ENCODE results near the gene COBL.

DNA sequence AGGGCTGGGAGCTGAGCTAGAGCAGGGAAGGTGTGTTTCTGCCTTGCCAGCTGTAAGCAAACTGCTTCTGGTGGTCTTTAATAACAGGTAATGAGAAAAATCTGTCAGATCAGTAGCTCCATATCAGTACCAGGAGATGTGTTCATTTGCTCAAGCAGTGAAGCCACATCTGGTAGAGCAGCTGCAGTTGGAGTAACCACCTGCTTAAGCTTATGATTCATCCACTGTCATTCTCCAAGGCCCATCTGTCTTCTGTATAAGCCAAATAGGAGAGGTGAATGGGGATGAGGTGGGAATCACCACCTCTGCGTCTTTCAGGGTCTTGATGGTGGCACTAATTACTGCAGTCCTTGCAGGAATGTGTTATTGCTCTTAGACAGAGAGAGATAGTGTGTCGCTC, 18.4 kb upstream of the COBL start:
- TF ChIP-seq, protein P1, sequence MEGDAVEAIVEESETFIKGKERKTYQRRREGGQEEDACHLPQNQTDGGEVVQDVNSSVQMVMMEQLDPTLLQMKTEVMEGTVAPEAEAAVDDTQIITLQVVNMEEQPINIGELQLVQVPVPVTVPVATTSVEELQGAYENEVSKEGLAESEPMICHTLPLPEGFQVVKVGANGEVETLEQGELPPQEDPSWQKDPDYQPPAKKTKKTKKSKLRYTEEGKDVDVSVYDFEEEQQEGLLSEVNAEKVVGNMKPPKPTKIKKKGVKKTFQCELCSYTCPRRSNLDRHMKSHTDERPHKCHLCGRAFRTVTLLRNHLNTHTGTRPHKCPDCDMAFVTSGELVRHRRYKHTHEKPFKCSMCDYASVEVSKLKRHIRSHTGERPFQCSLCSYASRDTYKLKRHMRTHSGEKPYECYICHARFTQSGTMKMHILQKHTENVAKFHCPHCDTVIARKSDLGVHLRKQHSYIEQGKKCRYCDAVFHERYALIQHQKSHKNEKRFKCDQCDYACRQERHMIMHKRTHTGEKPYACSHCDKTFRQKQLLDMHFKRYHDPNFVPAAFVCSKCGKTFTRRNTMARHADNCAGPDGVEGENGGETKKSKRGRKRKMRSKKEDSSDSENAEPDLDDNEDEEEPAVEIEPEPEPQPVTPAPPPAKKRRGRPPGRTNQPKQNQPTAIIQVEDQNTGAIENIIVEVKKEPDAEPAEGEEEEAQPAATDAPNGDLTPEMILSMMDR (IDR thresholded peaks at IDR 0.05; ENCODE audit: extremely low read depth in 1 of 2, insufficient read depth in 1 of 2, low read depth in 1 of 2, low read length in 2 of 2): no peak
- TF ChIP-seq POLR2A (IDR thresholded peaks at IDR 0.05; ENCODE audit: low read depth, low read length) (no peak), EZH2 (IDR thresholded peaks at IDR 0.05; ENCODE audit: borderline replicate concordance, low read depth, low read length, severe bottlenecking) (no peak), GATA2 (IDR thresholded peaks at IDR 0.05; ENCODE audit: insufficient read depth, insufficient read length, low read depth, low read length) (no peak), POLR2AphosphoS5 (IDR thresholded peaks at IDR 0.05; ENCODE audit: insufficient read depth, low read depth, low read length) (no peak), MYC (IDR thresholded peaks at IDR 0.05; ENCODE audit: low read depth, low read length) (no peak)
- TF ChIP-seq, protein P2, sequence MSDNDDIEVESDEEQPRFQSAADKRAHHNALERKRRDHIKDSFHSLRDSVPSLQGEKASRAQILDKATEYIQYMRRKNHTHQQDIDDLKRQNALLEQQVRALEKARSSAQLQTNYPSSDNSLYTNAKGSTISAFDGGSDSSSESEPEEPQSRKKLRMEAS (IDR thresholded peaks at IDR 0.05; ENCODE audit: insufficient read depth, insufficient read length): no peak
